GM10266 (cell line): ENCODE measurements around the gene PCED1B.

ENCODE experiments used
- DNase-seq: peaks from one replicate; pipeline ENCODE4 v3.0.0; 2012; ENCODE audit errors: extremely low spot score
- TF ChIP-seq, protein P1 (sequence below): IDR thresholded peaks from 2 replicates; pipeline ENCODE4 v1.5.1; 2012; ENCODE audit warnings: mild to moderate bottlenecking, low read depth; ENCODE audit not compliant: control insufficient read depth, insufficient read depth; ENCODE audit errors: missing control alignments

Gene PCED1B

DNA sequence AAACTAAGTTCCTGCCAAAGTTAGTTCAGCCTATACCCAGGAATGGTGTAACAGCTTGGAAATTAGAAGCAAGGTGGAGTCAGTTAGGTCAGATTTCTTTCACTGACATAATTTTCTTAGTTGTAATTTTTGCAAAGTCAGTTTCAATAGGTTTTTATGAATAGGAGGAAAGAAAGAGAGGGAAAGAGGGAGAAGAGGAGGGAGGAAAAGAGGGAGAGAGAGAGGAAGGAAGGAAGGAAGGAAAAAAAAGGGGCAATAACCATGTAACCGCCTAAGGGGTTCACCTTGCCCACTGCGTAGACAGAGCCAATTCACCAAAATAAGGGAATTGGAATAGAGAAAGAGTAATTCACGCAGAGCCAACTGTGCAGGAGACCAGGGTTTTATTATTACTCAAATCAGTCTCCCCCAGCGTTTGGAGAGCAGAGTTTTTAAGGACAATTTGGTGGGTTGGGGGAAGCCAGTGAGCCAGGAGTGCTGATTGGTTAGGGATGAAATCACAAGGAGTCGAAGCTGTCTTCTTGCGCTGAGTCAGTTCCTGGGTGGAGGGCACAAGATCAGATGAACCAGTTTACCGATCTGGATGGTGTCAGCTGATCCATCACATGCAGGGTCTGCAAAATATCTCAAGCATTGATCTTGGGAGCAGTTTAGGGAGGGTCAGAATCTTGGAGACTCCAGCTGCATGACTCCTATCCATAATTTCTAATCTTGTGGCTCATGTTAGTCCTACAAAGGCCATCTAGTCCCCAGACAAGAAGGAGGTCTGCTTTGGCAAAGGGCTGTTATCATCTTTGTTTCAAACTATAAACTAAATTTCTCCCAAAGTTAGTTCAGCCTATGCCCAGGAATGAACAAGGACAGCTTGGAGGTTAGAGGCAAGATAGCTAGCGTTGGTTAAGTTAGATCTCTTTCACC, 126.4 kb downstream of the PCED1B start:
- no peak for DNase-seq
- TF ChIP-seq, protein P1, sequence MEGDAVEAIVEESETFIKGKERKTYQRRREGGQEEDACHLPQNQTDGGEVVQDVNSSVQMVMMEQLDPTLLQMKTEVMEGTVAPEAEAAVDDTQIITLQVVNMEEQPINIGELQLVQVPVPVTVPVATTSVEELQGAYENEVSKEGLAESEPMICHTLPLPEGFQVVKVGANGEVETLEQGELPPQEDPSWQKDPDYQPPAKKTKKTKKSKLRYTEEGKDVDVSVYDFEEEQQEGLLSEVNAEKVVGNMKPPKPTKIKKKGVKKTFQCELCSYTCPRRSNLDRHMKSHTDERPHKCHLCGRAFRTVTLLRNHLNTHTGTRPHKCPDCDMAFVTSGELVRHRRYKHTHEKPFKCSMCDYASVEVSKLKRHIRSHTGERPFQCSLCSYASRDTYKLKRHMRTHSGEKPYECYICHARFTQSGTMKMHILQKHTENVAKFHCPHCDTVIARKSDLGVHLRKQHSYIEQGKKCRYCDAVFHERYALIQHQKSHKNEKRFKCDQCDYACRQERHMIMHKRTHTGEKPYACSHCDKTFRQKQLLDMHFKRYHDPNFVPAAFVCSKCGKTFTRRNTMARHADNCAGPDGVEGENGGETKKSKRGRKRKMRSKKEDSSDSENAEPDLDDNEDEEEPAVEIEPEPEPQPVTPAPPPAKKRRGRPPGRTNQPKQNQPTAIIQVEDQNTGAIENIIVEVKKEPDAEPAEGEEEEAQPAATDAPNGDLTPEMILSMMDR: no peak

DNA sequence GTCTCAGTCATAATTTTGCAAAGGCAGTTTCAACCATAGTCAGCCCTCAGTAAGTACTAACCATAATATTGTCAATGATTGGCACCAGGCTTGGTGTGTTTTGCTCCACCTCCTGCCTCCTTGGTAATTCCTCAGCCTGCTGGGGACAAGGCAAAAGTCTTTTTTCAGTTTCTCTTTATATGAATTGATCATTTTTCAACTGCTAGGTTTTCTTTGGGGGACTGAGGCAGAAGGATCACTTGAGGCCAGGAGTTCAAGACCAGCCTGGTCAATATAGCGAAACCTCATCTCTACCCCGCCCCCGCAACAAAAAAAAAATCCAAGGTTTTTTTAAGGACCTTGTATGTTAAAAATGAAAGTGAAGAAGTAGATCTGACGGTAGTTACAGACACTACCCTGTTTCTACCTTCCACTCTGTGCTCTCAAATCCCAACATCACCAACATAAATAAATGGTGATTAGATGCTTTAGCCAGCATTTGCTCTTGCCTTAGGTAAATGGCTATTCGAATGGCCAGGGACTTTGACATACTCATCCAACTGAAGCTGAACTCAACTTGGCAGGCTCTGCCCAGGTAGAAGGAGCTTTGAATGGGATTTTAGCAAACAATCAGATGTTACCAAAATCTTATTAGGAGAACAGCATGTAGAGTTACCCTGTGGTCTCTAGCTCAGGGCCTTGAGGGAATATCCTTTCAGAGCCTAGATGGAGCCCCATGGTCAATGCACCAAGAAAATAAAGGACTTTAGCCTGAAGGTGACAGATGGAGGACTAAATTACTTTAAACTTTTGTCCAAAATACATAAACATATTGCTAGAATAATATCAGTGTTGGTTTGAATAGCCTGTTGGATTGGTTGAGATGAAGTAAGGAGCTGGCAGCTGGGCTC, 127.3 kb downstream of the PCED1B start:
- TF ChIP-seq, protein P1: no peak
- DNase-seq: no peak

DNA sequence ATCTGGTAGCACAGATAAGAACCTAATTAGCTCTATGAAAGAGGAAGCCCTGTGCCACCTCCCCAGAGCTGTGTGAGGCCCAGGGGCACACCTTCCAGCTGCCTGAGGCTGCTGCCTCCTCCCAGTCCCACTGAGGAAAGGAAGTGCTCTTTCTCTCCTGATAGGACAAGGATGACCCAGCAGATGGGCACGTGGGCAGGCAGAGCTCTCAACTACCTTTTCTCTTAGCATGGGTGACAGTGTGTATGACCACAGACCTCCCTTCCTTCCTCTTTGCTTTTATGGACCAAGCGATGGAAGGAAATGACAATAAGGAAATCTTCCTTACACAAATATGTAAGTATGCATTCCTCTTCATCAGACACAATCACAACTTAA, 127.9 kb downstream of the PCED1B start:
- DNase-seq: no peak
- TF ChIP-seq, protein P1: no peak

DNA sequence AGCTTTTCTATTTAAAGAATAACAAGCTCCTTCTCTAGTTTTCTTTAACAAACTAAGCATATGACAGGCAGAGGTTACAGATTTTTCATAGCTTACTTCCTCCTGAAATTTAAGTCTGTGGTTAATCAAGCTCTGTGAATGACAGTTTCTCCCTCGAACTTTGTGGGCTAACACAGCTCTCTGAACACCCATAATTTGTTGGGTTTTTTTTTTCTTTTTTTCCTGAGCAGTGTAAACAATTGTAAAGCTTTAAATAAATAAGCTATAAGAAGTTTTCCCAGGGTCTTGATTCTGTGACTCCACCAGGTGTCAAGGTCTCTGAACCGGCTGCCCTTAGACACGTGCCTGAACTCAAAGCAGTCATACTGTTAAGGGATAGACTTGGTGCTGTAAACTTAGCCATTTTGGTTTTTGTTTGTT, 128.4 kb downstream of the PCED1B start:
- TF ChIP-seq, protein P1: no peak
- peak; percentile 34 for DNase-seq

DNA sequence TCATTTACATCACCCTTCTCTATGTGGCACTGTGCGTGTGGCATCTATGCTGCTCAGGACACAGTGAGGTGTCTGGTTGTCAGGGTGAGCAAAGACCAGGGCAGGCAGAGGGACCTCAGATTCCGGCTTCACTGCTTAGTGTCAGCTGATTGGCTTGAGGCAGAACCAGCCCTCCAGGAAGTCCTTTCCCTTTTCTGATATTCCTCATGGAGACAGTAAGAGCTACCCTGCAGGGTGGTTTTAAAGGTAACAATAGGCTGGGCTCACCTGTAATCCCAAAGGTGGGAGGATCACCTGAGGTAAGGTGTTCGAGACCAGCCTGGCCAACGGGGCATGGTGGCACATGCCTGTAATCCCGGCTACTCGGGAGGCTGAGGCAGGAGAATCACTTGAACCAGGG, 129.6 kb downstream of the PCED1B start:
- TF ChIP-seq, protein P1: no peak
- DNase-seq: no peak

DNA sequence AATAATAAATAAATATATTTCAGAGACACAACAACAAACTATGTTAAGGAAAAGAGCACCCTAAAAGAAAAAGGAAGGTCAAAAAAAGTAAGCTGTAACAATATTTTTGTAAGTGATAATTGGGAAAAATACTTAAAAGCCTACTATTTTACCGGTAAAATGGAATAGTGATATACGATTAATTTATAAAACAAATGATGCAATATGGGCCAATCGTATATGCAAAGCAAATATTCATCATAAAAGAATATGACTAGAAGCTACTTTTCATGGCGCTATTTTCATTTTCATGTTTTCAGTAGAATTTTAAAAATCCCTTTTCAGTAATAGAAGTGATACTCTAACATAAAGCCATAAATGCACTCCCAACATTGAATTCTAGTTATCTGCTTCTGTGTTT, 131.4 kb downstream of the PCED1B start:
- TF ChIP-seq, protein P1: no peak
- DNase-seq: no peak
